T-helper 1 cell treated with Interleukin-12 subunit alpha and Interleukin-12 subunit beta and Interleukin-4 antibody, amounts not matched to agents 30 ng/mL and 1 ng/mL, for 36 hours (primary cell): Measurements from ENCODE around the gene ADSL. TPM values are rescaled to one million over a fixed set of nuclear protein-coding genes. Genes with fewer than 3 reads are reported as not detected.

Experiments
- intact Hi-C: fragments of 100-400 bp; cut with micrococcal nuclease; formaldehyde crosslinking; loops from one replicate; pipeline ENCODE4 v1.15.1; 2024
- total RNA-seq: library from RNA; stranded (reverse); gene quantifications from 2 replicates; pipeline ENCODE4 v1.2.3, GENCODE V29; 2022

ADSL gene
- total RNA-seq, 1 donor from 2014 or later: 123 TPM

DNA sequence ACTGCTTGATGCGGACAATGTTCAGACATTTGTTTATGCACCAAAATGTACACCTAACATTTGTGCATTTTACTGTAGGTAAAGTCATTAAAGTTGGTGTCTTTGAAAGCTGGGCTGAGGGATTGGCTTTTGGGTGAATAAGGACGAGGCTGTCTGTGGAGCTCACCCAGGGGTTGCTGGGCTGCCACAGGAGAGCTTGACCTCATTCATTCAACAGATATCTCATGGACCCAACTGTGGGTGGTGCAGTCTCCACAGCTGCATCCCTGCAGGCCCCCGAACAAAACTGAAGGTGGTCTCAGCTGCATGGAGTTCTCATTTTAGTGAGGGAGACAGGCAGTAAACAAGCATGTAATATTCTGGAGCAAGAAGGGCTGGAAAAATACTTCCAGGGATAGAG, 56.8 kb downstream of the ADSL start:
- intact Hi-C loops: no loop called here

GRCh38 chr22:40403651-40404050, 57.4 kb downstream of the ADSL start:
- intact Hi-C loops: no loop called here

DNA sequence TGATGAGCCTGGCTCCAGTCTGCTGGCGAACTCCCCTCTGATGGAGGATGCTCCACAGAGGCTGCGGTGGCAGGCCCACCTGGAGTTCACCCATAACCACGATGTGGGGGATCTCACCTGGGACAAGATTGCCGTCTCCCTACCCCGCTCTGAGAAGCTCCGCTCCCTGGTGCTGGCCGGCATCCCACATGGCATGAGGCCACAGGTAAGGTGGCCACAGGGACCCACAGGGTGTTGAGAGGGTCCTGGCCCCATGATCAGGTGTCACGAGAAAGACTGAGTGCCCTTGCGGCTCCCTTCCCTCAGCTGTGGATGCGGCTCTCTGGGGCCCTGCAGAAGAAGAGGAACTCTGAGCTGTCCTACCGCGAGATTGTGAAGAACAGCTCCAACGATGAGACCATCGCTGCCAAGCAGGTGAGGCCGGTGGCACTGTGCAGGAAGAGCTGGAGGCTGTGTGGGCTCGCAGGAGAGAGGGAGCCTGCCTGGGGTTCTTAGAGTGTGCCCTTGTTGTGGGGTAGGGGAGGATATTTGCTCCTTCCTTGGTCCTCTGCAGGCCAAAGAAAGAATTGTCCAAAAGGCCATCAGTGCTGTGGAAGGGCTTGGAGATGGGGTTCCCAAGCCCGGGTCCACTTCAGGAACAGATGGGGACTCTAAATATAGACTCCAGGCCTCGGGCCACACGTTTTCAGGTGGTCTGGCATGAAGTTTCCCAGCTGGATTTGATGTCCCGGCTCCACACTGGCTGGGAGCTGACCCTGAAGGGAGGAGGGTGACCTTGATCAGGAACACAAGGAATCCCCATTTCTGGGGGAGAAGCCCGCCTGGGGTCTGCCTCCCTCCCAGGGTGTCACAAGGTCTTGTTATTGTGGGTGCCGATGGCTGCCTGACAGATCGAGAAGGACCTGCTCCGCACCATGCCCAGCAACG, 58.2 kb downstream of the ADSL start:
- intact Hi-C loops: no loop called here

DNA sequence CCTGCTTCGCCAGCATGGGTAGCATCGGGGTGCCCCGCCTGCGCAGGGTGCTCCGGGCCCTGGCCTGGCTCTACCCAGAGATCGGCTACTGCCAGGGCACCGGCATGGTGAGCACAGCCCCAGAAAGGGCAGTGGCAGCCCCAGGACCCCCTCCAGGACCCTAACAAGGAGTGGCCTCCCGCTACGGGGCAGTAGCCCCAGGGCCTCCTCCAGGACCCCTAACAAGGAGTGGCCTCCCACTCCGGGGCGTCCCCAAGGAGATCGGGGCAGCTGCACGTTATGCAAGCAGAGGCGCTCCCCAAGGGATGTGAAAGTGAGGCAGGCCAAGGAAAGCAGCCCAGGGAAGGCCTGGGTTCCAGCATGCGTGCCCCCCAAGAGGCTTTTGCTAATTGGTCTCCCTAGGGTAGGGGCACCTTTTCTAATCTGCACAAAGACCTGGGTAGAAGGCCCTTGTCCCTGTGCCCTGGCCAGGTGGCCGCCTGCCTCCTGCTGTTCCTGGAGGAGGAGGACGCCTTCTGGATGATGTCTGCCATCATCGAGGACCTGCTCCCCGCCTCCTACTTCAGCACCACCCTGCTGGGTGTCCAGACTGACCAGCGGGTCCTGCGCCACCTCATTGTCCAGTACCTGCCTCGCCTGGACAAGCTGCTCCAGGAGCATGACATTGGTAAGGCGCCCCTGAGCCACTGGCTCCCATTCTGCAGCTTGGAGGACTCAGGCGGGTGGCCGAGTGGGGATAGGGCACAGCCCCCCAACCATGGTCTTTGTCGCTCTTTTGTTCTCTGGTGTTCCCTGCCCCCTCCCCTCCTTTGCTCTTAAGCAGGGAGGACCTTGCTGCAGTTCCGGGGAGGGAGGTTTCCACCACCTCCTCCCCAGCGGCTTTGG, 59.1 kb downstream of the ADSL start:
- intact Hi-C loops: no loop called here

- intact Hi-C loops: no loop called here
Measured at GRCh38 chr22:40406063-40406890, 60.0 kb downstream of the ADSL start.

- intact Hi-C loops: no loop called here
Measured at GRCh38 chr22:40407021-40407761, 60.9 kb downstream of the ADSL start.

DNA sequence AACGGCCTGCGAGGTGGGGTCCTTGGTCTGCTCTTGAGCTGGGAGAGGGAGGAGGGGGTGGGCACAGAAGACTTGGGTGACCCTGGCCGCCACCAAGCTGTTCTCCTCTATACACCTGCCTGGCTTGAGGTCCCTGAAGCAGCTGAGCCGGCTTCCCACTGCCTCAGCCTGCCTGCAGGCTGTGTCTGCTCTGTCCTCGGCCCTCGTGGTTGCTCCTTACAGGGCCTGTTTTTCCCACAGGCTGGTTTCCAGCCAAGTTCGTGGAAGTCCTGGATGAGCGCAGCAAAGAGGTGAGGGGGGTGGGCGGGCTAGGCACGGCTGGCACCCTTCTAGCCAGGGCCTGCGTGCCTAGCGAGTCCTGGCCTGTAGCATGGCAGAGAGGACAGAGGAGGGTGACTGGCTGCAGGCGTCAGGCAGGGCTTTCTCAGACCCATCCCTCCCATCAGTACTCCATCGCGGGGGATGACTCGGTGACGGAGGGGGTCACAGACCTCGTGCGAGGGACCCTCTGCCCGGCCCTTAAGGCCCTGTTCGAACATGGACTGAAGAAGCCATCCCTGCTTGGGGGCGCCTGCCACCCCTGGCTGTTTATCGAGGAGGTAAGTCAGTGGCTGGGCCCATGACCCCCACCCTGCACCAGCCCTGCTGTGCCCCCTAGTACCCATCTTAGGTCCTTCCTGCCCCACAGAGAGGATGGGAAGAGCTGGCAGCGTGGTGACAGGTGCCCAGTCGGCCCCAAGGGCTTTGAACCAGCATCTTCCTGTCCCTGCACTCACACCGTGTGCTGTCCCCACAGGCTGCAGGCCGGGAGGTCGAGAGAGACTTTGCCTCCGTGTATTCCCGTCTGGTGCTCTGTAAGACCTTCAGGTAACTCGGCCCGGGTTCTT, 61.8 kb downstream of the ADSL start:
- intact Hi-C loops: no loop called here

DNA sequence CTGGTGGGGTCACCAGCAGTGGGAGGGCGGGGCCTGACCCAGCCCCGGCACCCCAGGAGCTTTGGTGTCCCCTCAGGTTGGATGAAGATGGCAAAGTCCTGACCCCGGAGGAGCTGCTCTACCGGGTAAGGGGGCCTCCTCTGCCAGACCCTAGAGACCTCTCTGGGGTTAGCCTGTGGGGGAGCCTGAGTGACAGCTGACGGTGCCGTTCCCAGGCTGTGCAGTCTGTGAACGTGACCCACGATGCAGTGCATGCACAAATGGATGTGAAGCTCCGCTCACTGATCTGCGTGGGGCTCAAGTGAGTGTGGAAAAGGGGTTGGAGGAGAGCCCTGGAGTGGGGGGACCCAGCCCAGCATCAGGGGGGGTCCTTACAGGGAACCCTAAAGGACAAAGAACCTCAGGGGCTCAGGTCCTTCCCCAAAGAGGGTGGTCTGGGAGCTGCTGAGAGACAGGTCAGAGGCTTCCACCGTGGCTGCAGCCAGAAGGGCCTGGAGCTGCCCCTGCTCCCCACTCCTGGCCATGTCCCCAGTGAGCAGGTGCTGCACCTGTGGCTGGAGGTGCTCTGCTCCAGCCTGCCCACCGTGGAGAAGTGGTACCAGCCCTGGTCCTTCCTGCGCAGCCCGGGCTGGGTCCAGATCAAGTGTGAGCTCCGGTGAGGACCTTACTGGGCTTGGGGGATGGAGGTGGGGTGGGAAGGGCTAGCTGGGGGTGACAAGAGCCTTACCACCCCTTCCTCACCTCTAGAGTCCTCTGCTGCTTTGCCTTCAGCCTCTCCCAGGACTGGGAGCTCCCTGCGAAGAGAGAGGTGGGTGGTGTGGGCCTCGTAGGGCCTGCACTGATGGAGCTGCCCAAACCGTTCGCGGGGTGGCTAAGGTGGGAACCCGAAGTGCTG, 62.7 kb downstream of the ADSL start:
- intact Hi-C loops: no loop called here

- intact Hi-C loops: no loop called here
Measured at GRCh38 chr22:40409613-40410113, 63.4 kb downstream of the ADSL start.

- intact Hi-C loops: no loop called here
Measured at GRCh38 chr22:40410272-40410671, 64.0 kb downstream of the ADSL start.

DNA sequence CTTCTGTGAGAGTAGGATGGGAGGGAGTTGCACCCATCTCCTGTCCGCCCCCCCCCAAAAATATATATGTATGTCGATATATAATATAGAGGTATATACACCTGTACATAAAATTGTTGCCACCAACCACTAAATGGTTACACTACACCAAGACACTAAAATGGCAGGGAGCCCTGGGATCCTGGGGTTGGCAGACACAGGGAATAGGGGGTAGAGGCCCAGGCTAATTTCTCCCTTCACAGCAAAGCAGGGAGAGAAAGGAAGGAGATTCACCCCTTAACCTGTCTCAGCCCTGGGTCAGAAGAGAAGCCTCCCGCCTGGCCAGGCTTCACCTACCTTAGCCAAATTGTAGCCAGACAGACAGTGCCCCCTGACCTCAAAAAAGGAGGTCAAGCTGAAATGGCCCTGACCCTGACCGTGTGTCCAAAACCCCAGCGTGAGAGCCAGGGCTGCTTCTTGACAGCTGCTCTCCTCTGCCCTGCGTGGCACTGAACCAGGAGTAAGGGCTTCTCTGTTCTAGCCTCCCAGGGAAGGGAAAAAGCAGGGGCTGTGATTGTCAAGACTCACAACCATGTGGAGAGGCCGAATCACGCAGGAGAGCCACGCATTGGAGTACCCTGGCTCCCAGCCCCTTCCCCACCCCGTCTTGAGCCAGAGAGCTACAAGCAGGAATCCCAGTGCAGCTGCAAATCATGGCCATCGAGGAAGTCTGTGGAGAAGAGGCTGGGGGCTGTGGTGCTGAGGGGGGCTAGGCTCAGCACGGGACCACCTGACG, 64.6 kb downstream of the ADSL start:
- intact Hi-C loops: no loop called here

- intact Hi-C loops: no loop called here
Measured at GRCh38 chr22:40411506-40411861, 65.2 kb downstream of the ADSL start.

- intact Hi-C loops: no loop called here
Measured at GRCh38 chr22:40412441-40412840, 66.1 kb downstream of the ADSL start.

DNA sequence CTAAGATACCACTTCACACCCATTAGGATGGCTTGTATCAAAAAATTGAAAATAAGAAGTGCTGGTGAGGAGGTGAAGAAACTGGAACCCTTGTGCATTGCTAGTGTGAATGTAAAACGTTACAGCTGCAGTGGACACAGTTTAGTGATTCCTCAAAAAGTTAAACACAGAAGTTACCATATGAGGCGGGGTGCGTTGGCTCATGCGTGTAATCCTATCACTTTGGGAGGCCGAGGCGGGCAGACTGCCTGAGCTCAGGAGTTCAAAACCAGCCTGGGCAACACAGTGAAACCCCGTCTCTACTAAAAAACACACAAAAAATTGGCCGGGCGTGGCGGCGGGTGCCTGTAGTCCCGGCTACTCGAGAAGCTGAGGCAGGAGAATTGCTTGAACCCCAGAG, 67.6 kb downstream of the ADSL start:
- intact Hi-C loops: no loop called here

DNA sequence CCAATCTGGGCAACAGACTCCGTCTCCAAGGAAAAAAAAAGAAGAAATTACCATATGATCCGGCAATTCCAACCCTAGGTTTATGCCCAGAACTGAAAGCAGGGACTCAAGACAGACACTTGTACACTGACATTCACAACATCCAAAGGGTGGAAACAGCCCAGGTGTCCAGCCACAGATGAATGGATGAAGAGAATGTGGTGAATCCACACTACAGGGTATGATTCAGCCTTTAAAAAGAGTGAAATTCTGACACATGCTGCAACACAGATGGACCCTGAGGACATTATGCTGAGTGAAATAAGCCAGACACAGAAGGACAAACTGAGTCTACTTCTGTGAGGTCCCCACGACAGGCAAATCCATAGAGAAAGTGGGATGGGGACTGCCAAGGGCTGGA, 68.0 kb downstream of the ADSL start:
- intact Hi-C loops: no loop called here

DNA sequence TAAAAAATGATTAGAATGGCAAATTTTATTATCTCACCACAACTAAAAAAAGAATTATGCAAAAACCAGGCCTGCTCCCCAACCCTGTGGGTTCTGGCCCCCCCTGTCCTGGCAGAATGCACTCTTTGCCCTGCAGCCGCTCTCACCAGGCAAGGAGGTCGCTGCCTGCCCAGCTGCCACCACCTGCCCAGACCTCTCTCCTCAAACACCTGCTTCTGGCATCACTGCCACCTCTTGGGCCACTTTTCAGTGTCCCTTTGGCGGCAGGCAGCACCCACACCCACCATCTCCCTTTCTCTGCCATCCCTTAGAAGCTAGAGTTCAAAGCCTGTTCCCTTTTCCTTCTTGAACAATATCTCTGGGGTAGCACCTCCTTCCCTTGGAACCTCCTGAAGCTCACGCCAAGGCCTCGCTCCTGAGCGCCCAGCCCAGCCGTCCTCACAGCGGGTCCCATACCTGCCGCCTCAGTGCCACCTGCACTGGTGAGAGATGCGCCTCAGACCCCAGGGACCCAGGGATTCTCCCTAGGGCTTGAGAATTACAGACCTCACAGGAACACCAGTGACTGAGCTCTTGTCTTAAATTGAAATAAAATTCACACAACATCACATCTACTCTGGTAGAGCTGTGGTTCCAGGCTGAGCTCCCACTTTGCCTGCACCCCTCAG, 68.7 kb downstream of the ADSL start:
- intact Hi-C loops: no loop called here
